PC-9 (cell line): Measurements from ENCODE around the gene NLRP14.

Experiments used
- EZH2 ChIP-seq: fragments of 200-600 bp; sonication (generic); IDR thresholded peaks from 2 replicates; pipeline ENCODE4 v1.8.0; 2017; ENCODE audit warnings: antibody characterized with exemption, low read depth
- TF ChIP-seq, protein P1 (sequence below): fragments of 200-600 bp; sonication (generic); conservative IDR thresholded peaks from 2 replicates; pipeline ENCODE4 v1.6.1; 2017; ENCODE audit warnings: mixed run types, antibody characterized with exemption, mild to moderate bottlenecking, moderate library complexity

DNA sequence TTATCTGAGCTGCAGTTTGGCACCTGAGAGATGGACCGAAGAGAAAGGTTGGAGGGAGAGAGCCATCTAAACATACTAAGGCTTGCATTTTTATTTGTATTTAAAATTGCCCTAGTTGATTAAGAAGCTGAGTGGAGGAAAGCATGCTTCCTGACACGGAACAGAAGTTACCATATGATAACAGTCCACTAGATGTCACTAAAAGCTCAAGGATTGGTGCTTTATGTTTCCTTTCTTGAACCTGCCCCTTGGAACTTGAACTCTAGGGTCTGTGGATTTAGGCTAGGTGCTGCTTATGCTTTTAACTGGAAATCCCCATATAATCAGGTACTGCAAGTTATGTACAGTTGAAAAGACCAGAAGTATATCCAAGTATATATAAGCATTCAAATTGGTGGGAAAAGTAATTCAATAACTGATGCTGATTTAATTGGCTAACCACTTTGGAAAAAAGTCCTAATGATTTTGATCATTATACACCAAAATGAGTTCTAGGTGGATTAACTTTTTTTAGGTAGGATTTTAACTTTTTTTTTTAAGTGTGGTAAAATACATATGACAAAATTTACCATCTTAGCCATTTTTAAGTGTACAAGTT is 78.1 kb downstream of the NLRP14 start:
- TF ChIP-seq, protein P1, sequence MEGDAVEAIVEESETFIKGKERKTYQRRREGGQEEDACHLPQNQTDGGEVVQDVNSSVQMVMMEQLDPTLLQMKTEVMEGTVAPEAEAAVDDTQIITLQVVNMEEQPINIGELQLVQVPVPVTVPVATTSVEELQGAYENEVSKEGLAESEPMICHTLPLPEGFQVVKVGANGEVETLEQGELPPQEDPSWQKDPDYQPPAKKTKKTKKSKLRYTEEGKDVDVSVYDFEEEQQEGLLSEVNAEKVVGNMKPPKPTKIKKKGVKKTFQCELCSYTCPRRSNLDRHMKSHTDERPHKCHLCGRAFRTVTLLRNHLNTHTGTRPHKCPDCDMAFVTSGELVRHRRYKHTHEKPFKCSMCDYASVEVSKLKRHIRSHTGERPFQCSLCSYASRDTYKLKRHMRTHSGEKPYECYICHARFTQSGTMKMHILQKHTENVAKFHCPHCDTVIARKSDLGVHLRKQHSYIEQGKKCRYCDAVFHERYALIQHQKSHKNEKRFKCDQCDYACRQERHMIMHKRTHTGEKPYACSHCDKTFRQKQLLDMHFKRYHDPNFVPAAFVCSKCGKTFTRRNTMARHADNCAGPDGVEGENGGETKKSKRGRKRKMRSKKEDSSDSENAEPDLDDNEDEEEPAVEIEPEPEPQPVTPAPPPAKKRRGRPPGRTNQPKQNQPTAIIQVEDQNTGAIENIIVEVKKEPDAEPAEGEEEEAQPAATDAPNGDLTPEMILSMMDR: peak; percentile 71
- no peak for TF ChIP-seq EZH2
